WTC11 (cell line): Measurements from ENCODE around the gene AKAP8.

Source experiments
- CTCF ChIP-seq: fragments of 200-600 bp; IDR thresholded peaks from 2 replicates; pipeline ENCODE4 v1.8.0; 2022; ENCODE audit warnings: antibody characterized with exemption
- ZBTB43 ChIP-seq: sonication (generic); formaldehyde crosslinking; IDR thresholded peaks from 2 replicates; pipeline ENCODE4 v1.8.1; 2023; ENCODE audit warnings: mild to moderate bottlenecking, missing genetic modification reagents

GRCh38 chr19:15378534-15379082 lies 979 bp downstream of the AKAP8 start:
- TF ChIP-seq ZBTB43 (CRISPR knock-in tag) (no peak), CTCF (no peak)
